ENCODE results near the gene TRIM68.

The TRIM68 gene

DNA sequence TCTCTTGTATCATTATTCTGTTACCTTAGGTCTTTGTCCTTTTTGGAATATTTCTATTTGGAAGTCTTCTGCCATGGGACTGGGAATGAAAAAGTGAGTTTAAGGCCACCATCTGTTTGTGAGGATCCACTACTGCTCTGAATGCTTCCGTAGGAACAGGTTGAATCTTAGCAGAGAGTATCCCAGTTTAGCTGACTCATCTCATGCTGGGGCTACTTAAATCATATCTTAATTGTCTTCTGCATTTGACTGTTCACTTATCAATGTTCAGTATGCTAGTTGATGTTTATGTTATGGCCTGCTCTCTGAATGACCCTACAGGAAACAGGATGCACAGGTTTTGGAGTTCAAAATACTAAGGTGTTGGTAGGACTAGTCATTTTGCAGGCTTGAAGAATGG is 27.9 kb downstream of the TRIM68 start:
- TF ChIP-seq, protein P1, sequence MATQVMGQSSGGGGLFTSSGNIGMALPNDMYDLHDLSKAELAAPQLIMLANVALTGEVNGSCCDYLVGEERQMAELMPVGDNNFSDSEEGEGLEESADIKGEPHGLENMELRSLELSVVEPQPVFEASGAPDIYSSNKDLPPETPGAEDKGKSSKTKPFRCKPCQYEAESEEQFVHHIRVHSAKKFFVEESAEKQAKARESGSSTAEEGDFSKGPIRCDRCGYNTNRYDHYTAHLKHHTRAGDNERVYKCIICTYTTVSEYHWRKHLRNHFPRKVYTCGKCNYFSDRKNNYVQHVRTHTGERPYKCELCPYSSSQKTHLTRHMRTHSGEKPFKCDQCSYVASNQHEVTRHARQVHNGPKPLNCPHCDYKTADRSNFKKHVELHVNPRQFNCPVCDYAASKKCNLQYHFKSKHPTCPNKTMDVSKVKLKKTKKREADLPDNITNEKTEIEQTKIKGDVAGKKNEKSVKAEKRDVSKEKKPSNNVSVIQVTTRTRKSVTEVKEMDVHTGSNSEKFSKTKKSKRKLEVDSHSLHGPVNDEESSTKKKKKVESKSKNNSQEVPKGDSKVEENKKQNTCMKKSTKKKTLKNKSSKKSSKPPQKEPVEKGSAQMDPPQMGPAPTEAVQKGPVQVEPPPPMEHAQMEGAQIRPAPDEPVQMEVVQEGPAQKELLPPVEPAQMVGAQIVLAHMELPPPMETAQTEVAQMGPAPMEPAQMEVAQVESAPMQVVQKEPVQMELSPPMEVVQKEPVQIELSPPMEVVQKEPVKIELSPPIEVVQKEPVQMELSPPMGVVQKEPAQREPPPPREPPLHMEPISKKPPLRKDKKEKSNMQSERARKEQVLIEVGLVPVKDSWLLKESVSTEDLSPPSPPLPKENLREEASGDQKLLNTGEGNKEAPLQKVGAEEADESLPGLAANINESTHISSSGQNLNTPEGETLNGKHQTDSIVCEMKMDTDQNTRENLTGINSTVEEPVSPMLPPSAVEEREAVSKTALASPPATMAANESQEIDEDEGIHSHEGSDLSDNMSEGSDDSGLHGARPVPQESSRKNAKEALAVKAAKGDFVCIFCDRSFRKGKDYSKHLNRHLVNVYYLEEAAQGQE (IDR thresholded peaks at IDR 0.05; ENCODE audit: insufficient read depth in 1 of 2, low read depth in 2 of 2, low read length in 2 of 2), result no peak
- TF ChIP-seq SIN3A (IDR thresholded peaks at IDR 0.05; ENCODE audit: borderline replicate concordance, insufficient read depth, low read length) (no peak), POLR2AphosphoS5 (IDR thresholded peaks at IDR 0.05; ENCODE audit: low read depth, low read length) (no peak), TAF1 (IDR thresholded peaks at IDR 0.05; ENCODE audit: borderline replicate concordance, insufficient read depth, low read length) (no peak), FOXP2 (optimal IDR thresholded peaks at IDR 0.05; ENCODE audit: borderline replicate concordance, extremely low read depth, extremely low read length, insufficient read depth) (no peak)

DNA sequence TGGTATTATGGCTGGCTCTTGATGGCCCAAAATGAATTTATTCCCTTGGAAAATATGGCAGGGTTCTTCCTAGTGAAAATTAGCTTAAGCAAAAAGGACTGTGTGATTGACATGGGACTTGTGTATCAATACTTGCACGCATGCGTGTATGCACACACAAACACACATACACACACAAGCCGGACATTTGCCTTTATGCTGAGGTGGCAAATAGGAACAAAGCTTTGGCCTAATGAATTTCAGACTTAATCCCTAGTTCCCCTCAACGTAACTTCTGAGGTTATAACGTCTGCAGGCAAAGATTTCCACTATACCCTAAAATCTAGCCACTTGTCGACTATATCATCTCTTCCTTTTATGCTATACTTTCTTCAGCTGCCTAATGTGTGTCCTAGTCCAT is 29.4 kb downstream of the TRIM68 start:
- TF ChIP-seq FOXP2 (optimal IDR thresholded peaks at IDR 0.05; ENCODE audit: borderline replicate concordance, extremely low read depth, extremely low read length, insufficient read depth), result no peak
- TF ChIP-seq, protein P1 (IDR thresholded peaks at IDR 0.05; ENCODE audit: insufficient read depth in 1 of 2, low read depth in 2 of 2, low read length in 2 of 2), result no peak
- TF ChIP-seq SIN3A (IDR thresholded peaks at IDR 0.05; ENCODE audit: borderline replicate concordance, insufficient read depth, low read length), result no peak
- no peak for TF ChIP-seq TAF1 (IDR thresholded peaks at IDR 0.05; ENCODE audit: borderline replicate concordance, insufficient read depth, low read length)
- TF ChIP-seq POLR2AphosphoS5 (IDR thresholded peaks at IDR 0.05; ENCODE audit: low read depth, low read length), result no peak

DNA sequence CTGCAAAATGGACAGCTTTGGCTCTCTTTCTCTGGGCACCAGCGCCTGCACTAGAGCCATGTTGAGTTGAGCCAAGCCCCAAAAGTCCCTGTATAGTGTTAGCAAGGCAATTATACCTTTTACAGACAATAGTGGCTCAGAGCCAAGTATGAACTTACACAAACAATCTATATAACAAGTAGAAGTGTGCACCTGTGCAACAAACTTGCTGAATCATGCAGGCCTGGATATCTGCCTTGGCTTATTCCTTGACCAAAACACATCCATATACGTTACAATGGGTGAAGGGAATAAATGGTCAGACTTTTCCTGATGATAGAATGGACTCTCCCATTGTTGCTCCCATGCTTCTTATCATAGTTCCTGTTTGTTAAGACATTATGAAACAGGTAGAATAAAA is 30.3 kb downstream of the TRIM68 start:
- TF ChIP-seq TAF1 (IDR thresholded peaks at IDR 0.05; ENCODE audit: borderline replicate concordance, insufficient read depth, low read length), result no peak
- TF ChIP-seq, protein P1 (IDR thresholded peaks at IDR 0.05; ENCODE audit: insufficient read depth in 1 of 2, low read depth in 2 of 2, low read length in 2 of 2), result no peak
- no peak for TF ChIP-seq SIN3A (IDR thresholded peaks at IDR 0.05; ENCODE audit: borderline replicate concordance, insufficient read depth, low read length)
- no peak for TF ChIP-seq FOXP2 (optimal IDR thresholded peaks at IDR 0.05; ENCODE audit: borderline replicate concordance, extremely low read depth, extremely low read length, insufficient read depth)
- TF ChIP-seq POLR2AphosphoS5 (IDR thresholded peaks at IDR 0.05; ENCODE audit: low read depth, low read length), result no peak

DNA sequence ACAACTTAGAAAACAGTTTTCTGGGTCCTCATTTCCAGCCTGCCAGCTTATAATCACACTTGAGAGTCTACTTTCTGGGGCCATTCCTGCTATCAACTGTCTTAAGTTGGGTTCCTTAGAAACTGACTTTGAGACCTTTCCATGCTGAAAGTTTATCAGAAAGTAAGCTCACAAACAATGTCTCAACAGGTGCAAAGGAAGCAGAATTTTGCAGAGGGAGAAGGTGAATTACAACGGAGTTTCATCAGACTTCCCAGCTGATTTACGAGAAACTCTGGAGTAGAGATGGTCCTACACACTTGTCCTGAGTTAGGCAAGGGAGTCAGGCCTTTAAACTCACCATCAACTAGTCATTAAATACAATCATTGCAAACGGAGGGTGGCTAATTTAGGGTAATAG is 31.2 kb downstream of the TRIM68 start:
- no peak for TF ChIP-seq POLR2AphosphoS5 (IDR thresholded peaks at IDR 0.05; ENCODE audit: low read depth, low read length)
- TF ChIP-seq, protein P1 (IDR thresholded peaks at IDR 0.05; ENCODE audit: insufficient read depth in 1 of 2, low read depth in 2 of 2, low read length in 2 of 2), result no peak
- no peak for TF ChIP-seq FOXP2 (optimal IDR thresholded peaks at IDR 0.05; ENCODE audit: borderline replicate concordance, extremely low read depth, extremely low read length, insufficient read depth)
- TF ChIP-seq SIN3A (IDR thresholded peaks at IDR 0.05; ENCODE audit: borderline replicate concordance, insufficient read depth, low read length), result no peak
- TF ChIP-seq TAF1 (IDR thresholded peaks at IDR 0.05; ENCODE audit: borderline replicate concordance, insufficient read depth, low read length), result no peak

DNA sequence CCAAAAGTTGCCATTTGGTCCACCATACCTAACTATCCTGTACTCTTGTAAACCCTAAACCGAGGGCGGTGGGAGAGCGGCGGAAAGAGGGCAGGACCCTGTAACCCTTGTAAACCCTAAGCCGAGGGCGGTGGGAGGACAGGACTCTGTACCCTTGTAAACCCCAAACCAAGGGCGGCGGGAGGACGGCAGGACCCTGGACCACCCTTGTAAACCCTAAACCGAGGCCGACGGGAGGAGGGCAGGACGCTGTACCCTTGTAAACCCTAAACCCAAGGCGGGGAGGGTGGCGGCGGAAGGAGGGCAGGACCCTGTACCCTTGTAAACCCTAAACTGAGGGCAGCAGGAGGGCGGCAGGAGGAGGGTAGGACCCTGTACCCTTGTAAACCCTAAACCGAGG is 39.0 kb downstream of the TRIM68 start:
- TF ChIP-seq, protein P1 (IDR thresholded peaks at IDR 0.05; ENCODE audit: insufficient read depth in 1 of 2, low read depth in 2 of 2, low read length in 2 of 2), result no peak
- TF ChIP-seq TAF1 (IDR thresholded peaks at IDR 0.05; ENCODE audit: borderline replicate concordance, insufficient read depth, low read length) (no peak), POLR2AphosphoS5 (IDR thresholded peaks at IDR 0.05; ENCODE audit: low read depth, low read length) (no peak), FOXP2 (optimal IDR thresholded peaks at IDR 0.05; ENCODE audit: borderline replicate concordance, extremely low read depth, extremely low read length, insufficient read depth) (no peak), SIN3A (IDR thresholded peaks at IDR 0.05; ENCODE audit: borderline replicate concordance, insufficient read depth, low read length) (no peak)
